ENCODE results near the gene COL24A1.
"Not testable (repeated sequence)": the region's sequence is repeated elsewhere in the genome, so short reads cannot be mapped to it uniquely, and the experiment has no call there.

The COL24A1 gene

GRCh38 chr1:85734931-85735330, 421.6 kb downstream of the COL24A1 start:
- Histone ChIP-seq H3K9me3 (ENCODE audit: insufficient read depth, low read length) (no peaks in the 10 kb centered on the region), H3K36me3 (ENCODE audit: insufficient read depth, insufficient read length, low read length) (no peaks in the 10 kb centered on the region), H3K4me1 (ENCODE audit: insufficient read depth, insufficient read length) (no peaks in the 10 kb centered on the region), H3K9ac (ENCODE audit: insufficient read length, low read depth) (no peak overlapping the region), H3K27me3 (ENCODE audit: insufficient read depth, insufficient read length) (no peaks in the 10 kb centered on the region), H3K4me3 (ENCODE audit: insufficient read length, low read depth) (no peak overlapping the region)
- DNase-seq (ENCODE audit: low read depth, low spot score), result no peak
- TF ChIP-seq SUZ12 (IDR thresholded peaks at IDR 0.05; ENCODE audit: extremely low read depth, insufficient read depth, insufficient read length) (no peak), YY1 (IDR thresholded peaks at IDR 0.05; ENCODE audit: insufficient read depth, insufficient read length) (no peak), ZNF274 (IDR thresholded peaks at IDR 0.05; ENCODE audit: low read depth, low read length) (no peak)

GRCh38 chr1:85718678-85719340, 437.8 kb downstream of the COL24A1 start:
- Histone ChIP-seq H3K27me3 (ENCODE audit: insufficient read depth, insufficient read length) (no peaks in the 10 kb centered on the region), H3K36me3 (ENCODE audit: insufficient read depth, insufficient read length, low read length) (no peaks in the 10 kb centered on the region), H3K9me3 (ENCODE audit: insufficient read depth, low read length) (peaks cover 31% of the 10 kb centered on the region), H3K4me1 (ENCODE audit: insufficient read depth, insufficient read length) (no peaks in the 10 kb centered on the region), H3K4me3 (ENCODE audit: insufficient read length, low read depth) (no peak overlapping the region), H3K9ac (ENCODE audit: insufficient read length, low read depth) (no peak overlapping the region)
- no peak for DNase-seq (ENCODE audit: low read depth, low spot score)
- TF ChIP-seq YY1 (IDR thresholded peaks at IDR 0.05; ENCODE audit: insufficient read depth, insufficient read length) (no peak), SUZ12 (IDR thresholded peaks at IDR 0.05; ENCODE audit: extremely low read depth, insufficient read depth, insufficient read length) (no peak), ZNF274 (IDR thresholded peaks at IDR 0.05; ENCODE audit: low read depth, low read length) (no peak)

- not testable (repeated sequence) for H3K9ac ChIP-seq (ENCODE audit: insufficient read length, low read depth); H3K4me1 ChIP-seq (ENCODE audit: insufficient read depth, insufficient read length); H3K36me3 ChIP-seq (ENCODE audit: insufficient read depth, insufficient read length, low read length); DNase-seq (ENCODE audit: low read depth, low spot score); H3K27me3 ChIP-seq (ENCODE audit: insufficient read depth, insufficient read length); H3K4me3 ChIP-seq (ENCODE audit: insufficient read length, low read depth)
- H3K9me3 ChIP-seq (ENCODE audit: insufficient read depth, low read length), result peaks cover 23% of the 10 kb centered on the region
These were observed 442.0 kb downstream of the COL24A1 start for GRCh38 chr1:85714418-85715114.

- Histone ChIP-seq H3K9me3 (ENCODE audit: insufficient read depth, low read length) (peaks cover 11% of the 10 kb centered on the region), H3K4me1 (ENCODE audit: insufficient read depth, insufficient read length) (no peaks in the 10 kb centered on the region), H3K9ac (ENCODE audit: insufficient read length, low read depth) (peak overlapping the region; percentile 79), H3K27me3 (ENCODE audit: insufficient read depth, insufficient read length) (no peaks in the 10 kb centered on the region), H3K4me3 (ENCODE audit: insufficient read length, low read depth) (peak overlapping the region; percentile 88), H3K36me3 (ENCODE audit: insufficient read depth, insufficient read length, low read length) (peaks cover 30% of the 10 kb centered on the region)
- TF ChIP-seq YY1 (IDR thresholded peaks at IDR 0.05; ENCODE audit: insufficient read depth, insufficient read length) (no peak), ZNF274 (IDR thresholded peaks at IDR 0.05; ENCODE audit: low read depth, low read length) (no peak), SUZ12 (IDR thresholded peaks at IDR 0.05; ENCODE audit: extremely low read depth, insufficient read depth, insufficient read length) (no peak)
- no peak for DNase-seq (ENCODE audit: low read depth, low spot score)
These were observed 447.7 kb downstream of the COL24A1 start for GRCh38 chr1:85708829-85709227.

- TF ChIP-seq SUZ12 (IDR thresholded peaks at IDR 0.05; ENCODE audit: extremely low read depth, insufficient read depth, insufficient read length) (no peak), ZNF274 (IDR thresholded peaks at IDR 0.05; ENCODE audit: low read depth, low read length) (no peak), YY1 (IDR thresholded peaks at IDR 0.05; ENCODE audit: insufficient read depth, insufficient read length) (no peak)
- no peaks in the 10 kb centered on the region for H3K4me1 ChIP-seq (ENCODE audit: insufficient read depth, insufficient read length)
- no peaks in the 10 kb centered on the region for H3K27me3 ChIP-seq (ENCODE audit: insufficient read depth, insufficient read length)
- peak within 1 kb of the TSS; percentile 88 for H3K4me3 ChIP-seq (ENCODE audit: insufficient read length, low read depth)
- H3K36me3 ChIP-seq (ENCODE audit: insufficient read depth, insufficient read length, low read length), result peaks cover 35% of the 10 kb centered on the region
- peak; percentile 96 for DNase-seq (ENCODE audit: low read depth, low spot score)
- H3K9ac ChIP-seq (ENCODE audit: insufficient read length, low read depth), result peak within 1 kb of the TSS; percentile 90
- peaks cover 5% of the 10 kb centered on the region for H3K9me3 ChIP-seq (ENCODE audit: insufficient read depth, low read length)
These were observed 448.4 kb downstream of the COL24A1 start, which contains the start of gene ZNHIT6 for GRCh38 chr1:85707990-85708828. TSS of gene ZNHIT6 (minus strand) at chr1:85708433. CDS start at chr1:85708284, 149 bp downstream.

GRCh38 chr1:85707267-85707989, 449.1 kb downstream of the COL24A1 start:
- TF ChIP-seq ZNF274 (IDR thresholded peaks at IDR 0.05; ENCODE audit: low read depth, low read length), result no peak
- TF ChIP-seq SUZ12 (IDR thresholded peaks at IDR 0.05; ENCODE audit: extremely low read depth, insufficient read depth, insufficient read length), result no peak
- TF ChIP-seq YY1 (IDR thresholded peaks at IDR 0.05; ENCODE audit: insufficient read depth, insufficient read length), result no peak
- H3K27me3 ChIP-seq (ENCODE audit: insufficient read depth, insufficient read length), result no peaks in the 10 kb centered on the region
- H3K9me3 ChIP-seq (ENCODE audit: insufficient read depth, low read length), result peaks cover 5% of the 10 kb centered on the region
- H3K9ac ChIP-seq (ENCODE audit: insufficient read length, low read depth), result peak overlapping the region; percentile 90
- DNase-seq (ENCODE audit: low read depth, low spot score), result no peak
- H3K4me3 ChIP-seq (ENCODE audit: insufficient read length, low read depth), result peak overlapping the region; percentile 88
- H3K4me1 ChIP-seq (ENCODE audit: insufficient read depth, insufficient read length), result no peaks in the 10 kb centered on the region
- peaks cover 43% of the 10 kb centered on the region for H3K36me3 ChIP-seq (ENCODE audit: insufficient read depth, insufficient read length, low read length)

All from NT2/D1 (cell line).